Adrenal gland (tissue), 12 donors: Measurements from ENCODE around the gene BUD31. TPM values are rescaled to one million over a fixed set of nuclear protein-coding genes. Genes with fewer than 3 reads are reported as not detected.
A peak's percentile ranks its signal among the peaks of the same experiment; 100 is the strongest.

Experiments used
- DNase-seq, 7 donors: peaks; one replicate each; pipeline ENCODE4 v3.0.0-alpha.2; 2019 to 2020
- H3K27ac ChIP-seq, 5 donors: fragments of 200-600 bp; sonication (generic) in 4 of 5; 1 replicate in 3 of 5; 2 replicates in 2 of 5; pipeline versions ENCODE4 v1.5.1 to v1.8.0; 2016 to 2020; ENCODE audit warnings: mild to moderate bottlenecking in 1 of 5
- H3K27me3 ChIP-seq: fragments of 200-600 bp; 2 replicates; pipeline ENCODE4 v1.8.0; 2021
- H3K36me3 ChIP-seq, 2 donors: fragments of 200-600 bp; replicated peaks in 1 of 2; 1 replicate in 1 of 2; 2 replicates in 1 of 2; pipeline versions ENCODE4 v1.5.1 to v1.8.0; 2018 to 2022
- H3K4me1 ChIP-seq, 2 donors: fragments of 200-600 bp; replicated peaks in 1 of 2; 1 replicate in 1 of 2; 2 replicates in 1 of 2; pipeline versions ENCODE4 v1.5.1 to v1.8.0; 2018 to 2021
- H3K4me3 ChIP-seq, 4 donors: fragments of 200-600 bp; sonication (generic) in 3 of 4; one replicate each; pipeline ENCODE4 v1.5.1; 2016 to 2018
- H3K9me3 ChIP-seq, 3 donors: fragments of 200-600 bp; sonication (generic) in 1 of 3; replicated peaks in 1 of 3; 1 replicate in 2 of 3; 2 replicates in 1 of 3; pipeline versions ENCODE4 v1.5.1 to v1.8.0; 2016 to 2021
- CTCF ChIP-seq, 6 experiments: fragments of 450-650 bp in 4 of 6; fragments of 200-600 bp in 2 of 6; sonication (generic) in 1 of 6; IDR thresholded peaks; 1 replicate in 5 of 6; 2 replicates in 1 of 6; pipeline versions ENCODE4 v1.5.1 to v1.8.0; 2016 to 2021; ENCODE audit warnings: antibody characterized with exemption in 6 of 6, mild to moderate bottlenecking in 2 of 6, moderate library complexity in 1 of 6
- POLR2A ChIP-seq, 2 donors: fragments of 450-650 bp; IDR thresholded peaks; one replicate each; pipeline ENCODE4 v1.6.1; 2017; ENCODE audit warnings: antibody characterized with exemption in 2 of 2, mild to moderate bottlenecking in 2 of 2, moderate library complexity in 1 of 2
- whole genome bisulfite sequencing, 4 donors: extraction: QIAGEN DNeasy Blood & Tissue Kit in 2 of 4; methylation state at CpG; one replicate each; pipeline versions ENCODE4 v1.1.5 to v1.1.7; 2013 to 2017; 5-methylcytosine and 5-hydroxymethylcytosine counted together
- intact Hi-C, 2 donors: fragments of 100-400 bp; cut with DNase I; formaldehyde crosslinking; loops; one replicate each; pipeline versions ENCODE4 v1.14.1 to v1.15.0; 2022 to 2023
- polyA plus RNA-seq, 3 donors: library from polyadenylated mRNA; stranded (reverse); fragments of 200-250 nt in 2 of 3; fragments of 350-450 nt in 1 of 3; fragmentation: Illumina TruSeq in 1 of 3; extraction: RNeasy Lipid Tissue Mini Kit (QIAGEN cat#74804) in 1 of 3; gene quantifications; one replicate each; pipeline ENCODE4 v1.2.3, GENCODE V29; 2013 to 2014
- total RNA-seq, 9 donors: library from RNA; depleted of rRNA in 4 of 9; stranded (reverse); fragments of >200 nt in 4 of 9; fragments of 120-200 nt in 1 of 9; fragmentation: NEBNext Ultra II Directional in 1 of 9; extraction: Animal tissue kit (Norgen Biotek cat#: 25700) in 1 of 9; gene quantifications; one replicate each; pipeline versions ENCODE4 v1.1.0 to v1.2.4, GENCODE V29; 2013 to 2023
- donor health status: healthy with polysubstance abuse.
- donor health status: Bipolar disorder and iron deficiency.
- donor health status: DM: yes; HTN: yes; CAD: no.
- donor health status: DM: no; HTN: no; CAD: no.
- donor health status: DM: no; HTN: no; CAD: no.
- donor health status: DM: yes; HTN: yes; CAD: no.

Gene BUD31
- total and polyA plus RNA-seq, 12 donors = 59.0 to 287 (median 86.7) TPM

GRCh38 chr7:99381664-99382075 is 27.1 kb upstream of the BUD31 start:
- no peak overlapping the region for H3K4me3 ChIP-seq
- H3K27ac ChIP-seq = peak overlapping the region in 2 of 5 donors; percentile 83 to 94
- no peak for TF ChIP-seq POLR2A (IDR thresholded peaks at IDR 0.05)
- no peak for TF ChIP-seq CTCF (IDR thresholded peaks at IDR 0.05)
- peak in 2 of 7 donors; percentile 58 to 71 for DNase-seq
- H3K36me3 ChIP-seq = peaks cover 0 to 5% of the 10 kb centered on the region in 2 donors
- intact Hi-C loops = no loop called here
- 40 to 86% (median 51%) methylated on average over 2 to 7 of the region's 7 CpGs for WGBS, 4 donors
- H3K4me1 ChIP-seq = peaks cover 16 to 31% of the 10 kb centered on the region in 2 donors
- no peaks in the 10 kb centered on the region for H3K27me3 ChIP-seq
- H3K9me3 ChIP-seq = no peaks in the 10 kb centered on the region

GRCh38 chr7:99383203-99383602 is 25.6 kb upstream of the BUD31 start:
- Histone ChIP-seq H3K36me3 (peaks cover 0 to 19% of the 10 kb centered on the region in 2 donors), H3K27ac (no peak overlapping the region), H3K27me3 (no peaks in the 10 kb centered on the region), H3K9me3 (no peaks in the 10 kb centered on the region), H3K4me3 (no peak overlapping the region), H3K4me1 (peaks cover 16 to 31% of the 10 kb centered on the region in 2 donors)
- intact Hi-C loops = no loop called here
- DNase-seq = no peak
- 89 to 91% (median 90%) methylated on average over 9 to 10 of the region's 10 CpGs for WGBS, 4 donors
- TF ChIP-seq CTCF (IDR thresholded peaks at IDR 0.05) = no peak
- TF ChIP-seq POLR2A (IDR thresholded peaks at IDR 0.05) = no peak

GRCh38 chr7:99383791-99384370 is 24.9 kb upstream of the BUD31 start:
- intact Hi-C loops = no loop called here
- no peaks in the 10 kb centered on the region for H3K9me3 ChIP-seq
- no peak overlapping the region for H3K27ac ChIP-seq
- H3K4me1 ChIP-seq = peaks cover 16 to 29% of the 10 kb centered on the region in 2 donors
- TF ChIP-seq POLR2A (IDR thresholded peaks at IDR 0.05) (no peak), CTCF (IDR thresholded peaks at IDR 0.05) (no peak)
- DNase-seq = no peak
- H3K4me3 ChIP-seq = no peak overlapping the region
- H3K27me3 ChIP-seq = no peaks in the 10 kb centered on the region
- 85 to 91% (median 88%) methylated on average over 8 to 13 of the region's 13 CpGs for WGBS, 4 donors
- H3K36me3 ChIP-seq = peaks cover 0 to 24% of the 10 kb centered on the region in 2 donors

- Histone ChIP-seq H3K27me3 (no peaks in the 10 kb centered on the region), H3K4me3 (no peak overlapping the region), H3K27ac (no peak overlapping the region), H3K36me3 (peaks cover 0 to 31% of the 10 kb centered on the region in 2 donors), H3K4me1 (peaks cover 16 to 24% of the 10 kb centered on the region in 2 donors), H3K9me3 (no peaks in the 10 kb centered on the region)
- no peak for TF ChIP-seq CTCF (IDR thresholded peaks at IDR 0.05)
- TF ChIP-seq POLR2A (IDR thresholded peaks at IDR 0.05) = no peak
- DNase-seq = no peak
- intact Hi-C loops = no loop called here
- 84 to 100% (median 90%) methylated on average over 4 of the region's 4 CpGs for WGBS, 4 donors
Observed at GRCh38 chr7:99384523-99384922, 24.2 kb upstream of the BUD31 start.
